WTC11 (cell line): ENCODE data around the gene SNAP29.

Experiments
- ESRRA ChIP-seq: sonication (generic); formaldehyde crosslinking; IDR thresholded peaks from 2 replicates; pipeline ENCODE4 v1.8.1; 2022; ENCODE audit warnings: mild to moderate bottlenecking, missing genetic modification reagents, borderline replicate concordance
- TF ChIP-seq, protein P1 (sequence below): fragments of 200-600 bp; IDR thresholded peaks from 2 replicates; pipeline ENCODE4 v1.8.0; 2022; ENCODE audit warnings: antibody characterized with exemption

DNA sequence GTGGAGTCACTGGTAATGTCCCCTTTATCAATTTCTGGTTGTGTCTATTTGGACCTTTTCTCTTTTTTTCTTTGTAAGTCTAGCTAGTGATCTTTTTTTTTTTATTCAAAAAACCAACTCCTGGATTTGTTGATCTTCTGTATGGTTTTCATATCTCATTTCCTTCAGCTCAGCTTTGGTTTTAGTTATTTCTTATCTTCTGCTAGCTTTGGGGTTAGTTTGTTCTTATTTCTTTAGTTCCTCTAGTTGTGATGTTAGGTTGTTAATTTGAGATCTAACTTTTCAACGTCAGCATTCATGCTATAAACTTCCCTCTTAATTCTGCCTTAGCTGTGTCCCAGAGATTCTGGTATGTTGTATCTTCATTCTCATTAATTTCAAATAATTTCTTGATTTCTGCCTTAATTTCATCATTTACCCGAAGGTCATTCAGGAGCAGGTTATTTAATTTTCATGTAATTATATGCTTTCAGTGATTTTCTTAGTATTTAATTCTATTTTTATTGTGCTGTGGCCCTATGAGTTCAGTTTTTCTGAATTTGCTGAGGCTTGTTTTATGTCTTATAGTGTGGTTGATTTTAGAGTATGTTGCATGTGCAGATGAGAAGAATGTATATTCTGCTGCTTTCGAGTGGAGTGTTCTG, 29.2 kb upstream of the SNAP29 start:
- TF ChIP-seq, protein P1, sequence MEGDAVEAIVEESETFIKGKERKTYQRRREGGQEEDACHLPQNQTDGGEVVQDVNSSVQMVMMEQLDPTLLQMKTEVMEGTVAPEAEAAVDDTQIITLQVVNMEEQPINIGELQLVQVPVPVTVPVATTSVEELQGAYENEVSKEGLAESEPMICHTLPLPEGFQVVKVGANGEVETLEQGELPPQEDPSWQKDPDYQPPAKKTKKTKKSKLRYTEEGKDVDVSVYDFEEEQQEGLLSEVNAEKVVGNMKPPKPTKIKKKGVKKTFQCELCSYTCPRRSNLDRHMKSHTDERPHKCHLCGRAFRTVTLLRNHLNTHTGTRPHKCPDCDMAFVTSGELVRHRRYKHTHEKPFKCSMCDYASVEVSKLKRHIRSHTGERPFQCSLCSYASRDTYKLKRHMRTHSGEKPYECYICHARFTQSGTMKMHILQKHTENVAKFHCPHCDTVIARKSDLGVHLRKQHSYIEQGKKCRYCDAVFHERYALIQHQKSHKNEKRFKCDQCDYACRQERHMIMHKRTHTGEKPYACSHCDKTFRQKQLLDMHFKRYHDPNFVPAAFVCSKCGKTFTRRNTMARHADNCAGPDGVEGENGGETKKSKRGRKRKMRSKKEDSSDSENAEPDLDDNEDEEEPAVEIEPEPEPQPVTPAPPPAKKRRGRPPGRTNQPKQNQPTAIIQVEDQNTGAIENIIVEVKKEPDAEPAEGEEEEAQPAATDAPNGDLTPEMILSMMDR: no peak
- no peak for TF ChIP-seq ESRRA (CRISPR knock-in tag)
